Activated naive CD4-positive, alpha-beta T cell treated with anti-CD3 and anti-CD28 coated beads, Interleukin-2, amount 50 U/mL, for 24 hours (primary cell): ENCODE data around the gene BST2.
"Not testable (repeated sequence)": the region's sequence is repeated elsewhere in the genome, so short reads cannot be mapped to it uniquely, and the experiment has no call there.

Experiments used
- H3K27ac Mint-ChIP-seq: one replicate; pipeline ENCODE4 v1.8.0; 2021; ENCODE audit warnings: mild to moderate bottlenecking, mixed read lengths
- H3K27me3 Mint-ChIP-seq: one replicate; pipeline ENCODE4 v1.8.0; 2021; ENCODE audit warnings: mixed read lengths
- H3K36me3 Mint-ChIP-seq: one replicate; pipeline ENCODE4 v1.8.0; 2021; ENCODE audit warnings: mixed read lengths
- H3K4me1 Mint-ChIP-seq: one replicate; pipeline ENCODE4 v1.8.0; 2021; ENCODE audit warnings: mixed read lengths
- H3K4me3 Mint-ChIP-seq: one replicate; pipeline ENCODE4 v1.8.0; 2021; ENCODE audit warnings: mild to moderate bottlenecking, mixed read lengths
- H3K9me3 Mint-ChIP-seq: one replicate; pipeline ENCODE4 v1.8.0; 2021; ENCODE audit warnings: mixed read lengths

Gene BST2

GRCh38 chr19:17379221-17379631 is 26.2 kb downstream of the BST2 start:
- no peak overlapping the region for H3K27ac Mint-ChIP-seq
- peaks cover 2% of the 10 kb centered on the region for H3K27me3 Mint-ChIP-seq
- peaks cover 5% of the 10 kb centered on the region for H3K4me1 Mint-ChIP-seq
- no peaks in the 10 kb centered on the region for H3K9me3 Mint-ChIP-seq
- no peaks in the 10 kb centered on the region for H3K36me3 Mint-ChIP-seq
- no peak overlapping the region for H3K4me3 Mint-ChIP-seq

DNA sequence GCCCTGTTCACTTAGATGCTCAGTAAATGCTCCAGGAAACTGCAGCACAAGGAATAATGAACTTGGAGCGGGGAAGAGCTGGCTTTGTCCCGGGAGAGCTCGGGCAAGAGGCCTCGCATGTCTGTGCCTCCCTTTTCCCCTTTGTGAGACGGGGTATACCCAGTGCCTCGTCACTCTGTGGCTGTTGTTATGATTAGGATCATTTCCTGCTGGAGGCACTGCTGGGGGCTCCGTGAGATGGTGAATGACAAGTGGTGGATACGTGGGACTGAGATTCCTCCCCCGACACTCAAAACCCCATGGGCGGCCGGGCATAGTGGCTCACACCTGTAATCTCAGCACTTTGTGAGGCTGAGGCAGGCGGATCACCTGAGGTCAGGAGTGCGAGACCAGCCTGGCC is 27.2 kb downstream of the BST2 start:
- Mint-ChIP-seq H3K4me1 (peaks cover 5% of the 10 kb centered on the region), H3K9me3 (no peaks in the 10 kb centered on the region), H3K4me3 (no peak overlapping the region), H3K36me3 (no peaks in the 10 kb centered on the region), H3K27me3 (peaks cover 2% of the 10 kb centered on the region), H3K27ac (no peak overlapping the region)

- no peak within 1 kb of the TSS for H3K27ac Mint-ChIP-seq
- H3K9me3 Mint-ChIP-seq, result no peaks in the 10 kb centered on the region
- no peaks in the 10 kb centered on the region for H3K36me3 Mint-ChIP-seq
- peaks cover 2% of the 10 kb centered on the region for H3K27me3 Mint-ChIP-seq
- no peaks in the 10 kb centered on the region for H3K4me1 Mint-ChIP-seq
- no peak within 1 kb of the TSS for H3K4me3 Mint-ChIP-seq
These were observed 28.4 kb downstream of the BST2 start, which contains the start of gene PLVAP for GRCh38 chr19:17376935-17377600. TSS of gene PLVAP (minus strand) at chr19:17377342. CDS start at chr19:17377288, 54 bp downstream.

- Mint-ChIP-seq H3K36me3 (no peaks in the 10 kb centered on the region), H3K9me3 (no peaks in the 10 kb centered on the region), H3K4me1 (no peaks in the 10 kb centered on the region), H3K27ac (no peak overlapping the region), H3K27me3 (no peaks in the 10 kb centered on the region), H3K4me3 (no peak overlapping the region)
These were observed 35.3 kb downstream of the BST2 start for GRCh38 chr19:17370026-17370587.

GRCh38 chr19:17365361-17365760 is 40.1 kb downstream of the BST2 start:
- H3K4me3 Mint-ChIP-seq, result no peak overlapping the region
- H3K27me3 Mint-ChIP-seq, result no peaks in the 10 kb centered on the region
- no peak overlapping the region for H3K27ac Mint-ChIP-seq
- no peaks in the 10 kb centered on the region for H3K36me3 Mint-ChIP-seq
- no peaks in the 10 kb centered on the region for H3K4me1 Mint-ChIP-seq
- H3K9me3 Mint-ChIP-seq, result no peaks in the 10 kb centered on the region

DNA sequence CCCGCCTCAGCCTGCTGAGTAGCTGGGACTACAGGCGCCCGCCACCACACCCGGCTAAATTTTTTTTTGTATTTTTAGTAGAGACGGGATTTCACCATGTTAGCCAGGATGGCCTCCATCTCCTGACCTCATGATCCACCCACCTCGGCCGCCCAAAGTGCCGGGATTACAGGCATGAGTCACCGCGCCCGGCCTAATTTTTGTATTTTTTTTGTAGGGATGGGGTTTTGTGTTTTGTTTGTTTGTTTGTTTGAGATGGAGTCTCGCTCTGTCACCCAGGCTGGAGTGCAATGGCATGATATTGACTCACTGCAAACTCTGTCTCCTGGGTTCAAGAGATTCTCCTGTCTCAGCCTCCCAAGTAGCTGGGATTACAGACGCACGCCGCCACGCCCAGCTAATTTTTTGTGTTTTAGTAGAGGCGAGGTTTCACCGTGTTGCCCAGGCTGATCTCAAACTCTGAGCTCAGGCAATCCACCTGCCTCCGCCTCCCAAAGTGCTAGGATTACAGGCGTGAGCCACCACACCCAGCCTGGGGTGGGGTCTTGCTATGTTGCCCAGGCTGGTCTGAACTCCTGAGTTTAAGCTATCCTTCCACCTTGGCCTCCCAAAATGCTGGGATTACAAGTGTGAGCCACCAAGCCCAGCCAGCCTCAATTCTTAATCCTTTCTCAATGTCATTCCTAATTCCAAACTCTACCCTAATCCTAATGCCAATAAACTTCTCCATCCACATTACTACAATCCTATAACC is 41.4 kb downstream of the BST2 start:
- not testable (repeated sequence) for H3K27ac Mint-ChIP-seq, H3K9me3 Mint-ChIP-seq, H3K36me3 Mint-ChIP-seq, H3K4me3 Mint-ChIP-seq, H3K27me3 Mint-ChIP-seq, H3K4me1 Mint-ChIP-seq

DNA sequence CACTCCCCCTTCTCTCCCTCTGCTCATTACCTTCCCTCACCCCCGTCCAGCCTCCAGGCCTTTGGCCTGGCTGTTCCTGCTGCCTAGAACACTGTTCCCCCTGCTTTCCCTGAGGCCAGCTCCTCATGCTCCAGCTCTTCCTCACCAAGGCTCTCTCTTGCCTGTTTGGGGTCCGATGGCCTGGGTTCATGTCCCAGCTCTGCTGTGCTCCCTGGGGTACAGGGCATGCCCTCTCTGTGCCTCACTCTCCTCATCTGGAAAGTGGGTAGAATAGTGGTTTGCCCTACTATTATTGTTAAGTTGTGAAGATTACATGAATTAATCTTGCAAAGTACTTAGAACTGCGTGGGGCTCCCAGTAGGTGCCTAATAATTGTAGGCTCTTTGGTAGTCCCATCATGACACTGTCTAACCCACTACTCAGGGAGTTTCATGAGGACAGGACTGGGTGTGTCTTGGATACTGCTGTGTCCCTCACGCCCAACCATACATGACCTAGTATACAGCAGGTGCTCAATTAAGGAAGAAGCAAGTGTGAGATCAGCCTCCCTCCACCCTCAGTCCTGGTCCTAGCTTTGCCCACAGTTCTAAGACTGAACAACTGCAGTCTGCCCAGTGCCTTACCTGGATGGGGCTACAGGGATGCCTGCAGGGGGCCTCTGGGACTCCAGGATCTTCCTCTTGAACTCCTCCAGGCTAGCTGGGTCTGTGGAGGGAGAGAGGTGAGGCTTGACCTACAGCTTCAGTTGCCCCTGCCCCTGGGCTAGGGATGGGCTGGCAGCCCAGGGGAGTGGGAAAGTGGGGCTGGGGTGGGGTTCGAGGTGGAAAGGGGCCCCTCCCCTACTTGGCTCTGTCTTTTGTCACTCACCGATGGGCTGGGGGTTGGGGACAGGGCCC is 45.3 kb downstream of the BST2 start:
- no peak overlapping the region for H3K4me3 Mint-ChIP-seq
- H3K27ac Mint-ChIP-seq, result no peak overlapping the region
- no peaks in the 10 kb centered on the region for H3K4me1 Mint-ChIP-seq
- no peaks in the 10 kb centered on the region for H3K36me3 Mint-ChIP-seq
- H3K9me3 Mint-ChIP-seq, result no peaks in the 10 kb centered on the region
- no peaks in the 10 kb centered on the region for H3K27me3 Mint-ChIP-seq

DNA sequence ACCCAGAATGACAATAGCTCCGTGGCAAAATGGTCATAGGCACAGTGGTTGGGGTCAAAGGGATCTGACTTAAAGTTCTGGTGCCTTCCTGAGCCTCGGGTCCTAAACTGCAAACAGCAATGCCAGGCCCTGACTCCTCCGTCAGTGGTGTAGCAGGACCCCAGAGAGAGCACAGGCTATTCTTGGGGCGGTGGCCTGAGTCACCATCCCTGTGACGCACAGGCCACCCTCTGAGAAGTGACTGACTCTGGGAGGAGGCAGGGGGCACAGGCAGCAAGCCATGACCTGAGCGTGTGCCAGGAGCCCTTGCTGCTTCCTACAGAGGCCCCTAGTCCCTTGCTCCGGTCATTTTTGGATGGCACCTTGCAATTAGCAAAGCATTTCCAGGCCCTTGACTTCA is 47.0 kb downstream of the BST2 start:
- H3K4me1 Mint-ChIP-seq, result no peaks in the 10 kb centered on the region

GRCh38 chr19:17357724-17358123 is 47.7 kb downstream of the BST2 start:
- Mint-ChIP-seq H3K36me3 (no peaks in the 10 kb centered on the region), H3K27me3 (peaks cover 1% of the 10 kb centered on the region), H3K9me3 (no peaks in the 10 kb centered on the region), H3K4me1 (no peaks in the 10 kb centered on the region), H3K27ac (no peak overlapping the region), H3K4me3 (no peak overlapping the region)

More for the DNA sequence above, 47.0 kb downstream of the BST2 start:
- Mint-ChIP-seq H3K36me3 (no peaks in the 10 kb centered on the region), H3K4me3 (no peak overlapping the region), H3K9me3 (no peaks in the 10 kb centered on the region), H3K27me3 (peaks cover under 1% of the 10 kb centered on the region), H3K27ac (no peak overlapping the region)

GRCh38 chr19:17357078-17357666 is 48.3 kb downstream of the BST2 start:
- H3K4me1 Mint-ChIP-seq, result no peaks in the 10 kb centered on the region
- H3K4me3 Mint-ChIP-seq, result no peak overlapping the region
- peaks cover 1% of the 10 kb centered on the region for H3K27me3 Mint-ChIP-seq
- no peak overlapping the region for H3K27ac Mint-ChIP-seq
- no peaks in the 10 kb centered on the region for H3K36me3 Mint-ChIP-seq
- H3K9me3 Mint-ChIP-seq, result no peaks in the 10 kb centered on the region

GRCh38 chr19:17353386-17353785 is 52.0 kb downstream of the BST2 start:
- Mint-ChIP-seq H3K9me3 (no peaks in the 10 kb centered on the region), H3K27me3 (peaks cover 7% of the 10 kb centered on the region), H3K4me3 (no peak overlapping the region), H3K27ac (no peak overlapping the region), H3K36me3 (no peaks in the 10 kb centered on the region), H3K4me1 (no peaks in the 10 kb centered on the region)
